ENCODE data around the gene BCAR1.
"Not testable (repeated sequence)": the region's sequence is repeated elsewhere in the genome, so short reads cannot be mapped to it uniquely, and the experiment has no call there.

Gene BCAR1

DNA sequence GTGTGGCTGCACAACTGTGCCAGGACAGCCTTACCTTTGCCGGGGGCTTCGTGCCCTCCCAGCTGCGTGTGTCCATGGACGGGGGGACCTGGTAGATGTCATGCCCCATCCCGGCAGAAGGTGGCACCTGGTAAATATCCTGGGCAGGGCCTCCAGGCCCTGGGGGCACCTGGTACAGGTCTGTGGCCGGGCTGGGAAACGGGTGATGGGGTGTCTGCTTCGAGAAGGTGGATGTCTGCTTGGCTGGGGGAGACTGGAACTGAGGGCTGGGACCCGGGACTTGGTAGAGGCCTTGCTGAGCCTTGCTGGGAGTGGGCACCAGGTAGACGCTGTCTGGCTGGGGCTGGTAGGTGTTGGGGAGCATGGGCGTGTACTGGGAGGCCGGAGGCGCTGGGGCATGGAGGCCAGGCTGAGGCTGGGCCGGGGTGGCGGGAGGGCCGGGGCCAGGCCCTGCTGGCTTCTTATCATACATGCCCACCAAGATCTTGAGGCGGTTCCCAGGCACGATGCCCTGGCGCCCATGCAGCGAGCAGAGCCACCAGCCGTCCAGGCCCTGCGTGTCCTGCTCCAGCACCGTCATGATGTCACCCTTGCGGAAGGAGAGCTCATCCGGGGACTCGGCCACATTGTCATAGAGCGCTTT is 8.9 kb downstream of the BCAR1 start:
- peaks cover 18% of the 10 kb centered on the region for H3K27me3 Mint-ChIP-seq
- not testable (repeated sequence) for H3K4me3 Mint-ChIP-seq; H3K9me3 Mint-ChIP-seq; H3K4me1 Mint-ChIP-seq (ENCODE audit: low read depth); H3K36me3 Mint-ChIP-seq (ENCODE audit: low read depth); H3K27ac Mint-ChIP-seq

DNA sequence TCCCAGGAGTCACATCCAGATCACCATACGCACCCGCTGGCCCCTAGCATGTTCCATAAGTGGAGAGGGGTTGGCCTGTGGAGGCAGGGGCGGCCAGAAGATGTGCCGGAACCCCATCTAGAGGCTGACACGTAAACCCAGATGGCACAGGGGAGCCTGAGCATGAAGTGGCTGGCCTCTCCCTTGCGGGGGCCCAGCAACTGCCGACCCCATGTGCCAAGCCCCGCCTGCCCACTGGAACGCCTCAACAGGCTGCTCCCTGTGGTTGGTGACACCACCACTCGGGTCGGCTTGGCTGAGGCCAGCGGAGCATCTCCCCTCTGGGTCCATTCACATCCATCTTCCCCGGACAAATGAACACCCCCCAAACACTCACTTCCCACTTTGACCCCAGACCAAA is 9.5 kb downstream of the BCAR1 start:
- Mint-ChIP-seq H3K4me3 (no peak overlapping the region), H3K27ac (no peak overlapping the region), H3K9me3 (no peaks in the 10 kb centered on the region), H3K4me1 (ENCODE audit: low read depth) (no peaks in the 10 kb centered on the region), H3K36me3 (ENCODE audit: low read depth) (no peaks in the 10 kb centered on the region), H3K27me3 (peaks cover 16% of the 10 kb centered on the region)

DNA sequence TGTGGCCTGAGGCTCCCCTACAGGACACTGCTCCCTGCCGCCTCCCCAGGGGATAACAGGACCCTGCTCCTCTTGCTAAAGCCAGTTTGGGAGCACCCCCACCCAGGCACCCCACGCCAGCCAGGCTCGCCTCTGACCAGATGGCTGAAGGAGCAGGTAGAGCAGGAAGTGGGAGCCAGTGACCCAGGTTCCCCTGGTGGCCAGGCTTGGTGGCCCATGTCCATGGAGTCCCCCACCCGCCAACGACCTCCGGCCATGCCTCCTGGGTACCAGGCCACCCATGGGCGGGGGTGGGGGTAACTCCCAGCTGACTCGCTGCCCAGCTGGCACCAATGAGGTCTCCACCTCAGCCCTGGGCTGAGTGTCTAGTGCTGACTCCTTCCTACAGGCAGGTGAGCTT is 10.0 kb downstream of the BCAR1 start:
- H3K4me1 Mint-ChIP-seq (ENCODE audit: low read depth) = peaks cover under 1% of the 10 kb centered on the region
- H3K27ac Mint-ChIP-seq = no peak overlapping the region
- H3K27me3 Mint-ChIP-seq = peaks cover 11% of the 10 kb centered on the region
- H3K36me3 Mint-ChIP-seq (ENCODE audit: low read depth) = no peaks in the 10 kb centered on the region
- H3K4me3 Mint-ChIP-seq = no peak overlapping the region
- H3K9me3 Mint-ChIP-seq = no peaks in the 10 kb centered on the region

GRCh38 chr16:75240633-75241032 is 10.8 kb downstream of the BCAR1 start:
- H3K4me1 Mint-ChIP-seq (ENCODE audit: low read depth); H3K4me3 Mint-ChIP-seq; H3K27ac Mint-ChIP-seq; H3K27me3 Mint-ChIP-seq; H3K9me3 Mint-ChIP-seq; H3K36me3 Mint-ChIP-seq (ENCODE audit: low read depth): not testable (repeated sequence)

GRCh38 chr16:75239542-75240122 is 11.8 kb downstream of the BCAR1 start:
- Mint-ChIP-seq H3K4me3 (no peak overlapping the region), H3K27me3 (peaks cover 8% of the 10 kb centered on the region), H3K27ac (no peak overlapping the region), H3K9me3 (no peaks in the 10 kb centered on the region), H3K4me1 (ENCODE audit: low read depth) (peaks cover 5% of the 10 kb centered on the region), H3K36me3 (ENCODE audit: low read depth) (no peaks in the 10 kb centered on the region)

- no peaks in the 10 kb centered on the region for H3K36me3 Mint-ChIP-seq (ENCODE audit: low read depth)
- no peak overlapping the region for H3K4me3 Mint-ChIP-seq
- peaks cover 6% of the 10 kb centered on the region for H3K4me1 Mint-ChIP-seq (ENCODE audit: low read depth)
- H3K27me3 Mint-ChIP-seq = peaks cover 8% of the 10 kb centered on the region
- H3K27ac Mint-ChIP-seq = no peak overlapping the region
- H3K9me3 Mint-ChIP-seq = no peaks in the 10 kb centered on the region
Measured at GRCh38 chr16:75238853-75239541, 12.4 kb downstream of the BCAR1 start.

DNA sequence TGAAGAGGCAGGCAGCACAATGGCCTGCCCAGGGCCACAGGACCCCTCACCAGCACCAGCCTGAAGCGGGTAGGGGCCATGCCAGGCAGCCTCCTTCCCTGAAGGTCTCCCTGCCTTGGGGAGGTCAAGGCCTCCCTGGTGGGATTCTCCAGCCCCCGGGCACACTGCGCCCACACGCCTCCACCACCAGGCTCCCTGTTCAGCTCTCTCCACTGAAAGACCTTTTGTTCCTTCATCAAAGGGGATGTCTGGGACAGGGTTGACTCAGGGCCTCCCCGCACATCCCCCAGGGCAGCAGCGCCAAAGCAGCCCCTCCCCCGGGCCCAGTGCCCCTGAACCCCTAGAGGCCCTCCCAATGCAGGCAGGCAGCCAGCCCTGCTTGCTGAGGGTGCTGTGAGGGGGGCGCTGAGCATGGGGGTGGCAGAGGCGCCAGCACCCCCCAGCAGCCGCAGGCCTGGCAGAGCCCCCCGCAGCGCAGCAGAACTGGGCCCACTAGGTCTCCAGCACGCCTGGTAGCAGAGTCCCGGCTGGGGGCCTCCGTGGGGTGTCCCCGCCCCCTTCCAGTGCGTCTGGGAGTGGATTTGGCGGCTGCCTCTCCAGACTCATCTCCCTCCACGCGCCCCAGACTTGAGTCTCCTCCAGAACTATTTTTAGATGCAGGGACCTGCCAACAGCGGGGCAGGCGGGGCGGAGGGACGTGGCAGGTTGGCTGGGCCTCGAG is 13.1 kb downstream of the BCAR1 start:
- Mint-ChIP-seq H3K27ac (no peak overlapping the region), H3K4me3 (no peak overlapping the region), H3K4me1 (ENCODE audit: low read depth) (peaks cover 8% of the 10 kb centered on the region), H3K27me3 (peaks cover 8% of the 10 kb centered on the region), H3K36me3 (ENCODE audit: low read depth) (no peaks in the 10 kb centered on the region), H3K9me3 (no peaks in the 10 kb centered on the region)

GRCh38 chr16:75237398-75238131 is 13.9 kb downstream of the BCAR1 start:
- Mint-ChIP-seq H3K36me3 (ENCODE audit: low read depth) (no peaks in the 10 kb centered on the region), H3K4me3 (no peak overlapping the region), H3K27ac (no peak overlapping the region), H3K9me3 (no peaks in the 10 kb centered on the region), H3K27me3 (peaks cover 8% of the 10 kb centered on the region), H3K4me1 (ENCODE audit: low read depth) (peaks cover 8% of the 10 kb centered on the region)

- no peak overlapping the region for H3K4me3 Mint-ChIP-seq
- no peaks in the 10 kb centered on the region for H3K9me3 Mint-ChIP-seq
- H3K27me3 Mint-ChIP-seq = peaks cover 8% of the 10 kb centered on the region
- H3K27ac Mint-ChIP-seq = no peak overlapping the region
- H3K36me3 Mint-ChIP-seq (ENCODE audit: low read depth) = no peaks in the 10 kb centered on the region
- H3K4me1 Mint-ChIP-seq (ENCODE audit: low read depth) = peaks cover 8% of the 10 kb centered on the region
Measured at GRCh38 chr16:75236736-75237397, 14.6 kb downstream of the BCAR1 start.

- H3K9me3 Mint-ChIP-seq = no peaks in the 10 kb centered on the region
- no peak overlapping the region for H3K4me3 Mint-ChIP-seq
- no peak overlapping the region for H3K27ac Mint-ChIP-seq
- peaks cover 8% of the 10 kb centered on the region for H3K4me1 Mint-ChIP-seq (ENCODE audit: low read depth)
- no peaks in the 10 kb centered on the region for H3K36me3 Mint-ChIP-seq (ENCODE audit: low read depth)
- peaks cover 12% of the 10 kb centered on the region for H3K27me3 Mint-ChIP-seq
Measured at GRCh38 chr16:75236232-75236631, 15.2 kb downstream of the BCAR1 start.

GRCh38 chr16:75235721-75236193 is 15.7 kb downstream of the BCAR1 start:
- no peak overlapping the region for H3K27ac Mint-ChIP-seq
- peaks cover 13% of the 10 kb centered on the region for H3K27me3 Mint-ChIP-seq
- no peaks in the 10 kb centered on the region for H3K9me3 Mint-ChIP-seq
- peaks cover 8% of the 10 kb centered on the region for H3K4me1 Mint-ChIP-seq (ENCODE audit: low read depth)
- no peak overlapping the region for H3K4me3 Mint-ChIP-seq
- H3K36me3 Mint-ChIP-seq (ENCODE audit: low read depth) = no peaks in the 10 kb centered on the region

- Mint-ChIP-seq H3K9me3 (no peaks in the 10 kb centered on the region), H3K27ac (no peak overlapping the region), H3K4me1 (ENCODE audit: low read depth) (peaks cover 8% of the 10 kb centered on the region), H3K27me3 (peaks cover 8% of the 10 kb centered on the region), H3K36me3 (ENCODE audit: low read depth) (no peaks in the 10 kb centered on the region), H3K4me3 (no peak overlapping the region)
Measured at GRCh38 chr16:75234856-75235696, 16.3 kb downstream of the BCAR1 start.

- no peaks in the 10 kb centered on the region for H3K9me3 Mint-ChIP-seq
- H3K36me3 Mint-ChIP-seq (ENCODE audit: low read depth) = no peaks in the 10 kb centered on the region
- H3K27ac Mint-ChIP-seq = peak overlapping the region; percentile 72
- H3K27me3 Mint-ChIP-seq = peaks cover 5% of the 10 kb centered on the region
- H3K4me1 Mint-ChIP-seq (ENCODE audit: low read depth) = peaks cover 8% of the 10 kb centered on the region
- H3K4me3 Mint-ChIP-seq = no peak overlapping the region
Measured at GRCh38 chr16:75233611-75233938, 17.8 kb downstream of the BCAR1 start.

GRCh38 chr16:75231570-75231969 is 19.9 kb downstream of the BCAR1 start:
- Mint-ChIP-seq H3K4me1 (ENCODE audit: low read depth) (peaks cover 8% of the 10 kb centered on the region), H3K27me3 (peaks cover 9% of the 10 kb centered on the region), H3K27ac (no peak overlapping the region), H3K4me3 (no peak overlapping the region), H3K36me3 (ENCODE audit: low read depth) (no peaks in the 10 kb centered on the region), H3K9me3 (no peaks in the 10 kb centered on the region)
